Kidney glomerular epithelial cell (primary cell): Measurements from ENCODE around the gene KRT2.
"Not testable (repeated sequence)": the region's sequence is repeated elsewhere in the genome, so short reads cannot be mapped to it uniquely, and the experiment has no call there.

Experiments
- DNase-seq: peaks from one replicate; lab custom pipeline; 2025; lab: John Stamatoyannopoulos, UW

Gene KRT2

DNA sequence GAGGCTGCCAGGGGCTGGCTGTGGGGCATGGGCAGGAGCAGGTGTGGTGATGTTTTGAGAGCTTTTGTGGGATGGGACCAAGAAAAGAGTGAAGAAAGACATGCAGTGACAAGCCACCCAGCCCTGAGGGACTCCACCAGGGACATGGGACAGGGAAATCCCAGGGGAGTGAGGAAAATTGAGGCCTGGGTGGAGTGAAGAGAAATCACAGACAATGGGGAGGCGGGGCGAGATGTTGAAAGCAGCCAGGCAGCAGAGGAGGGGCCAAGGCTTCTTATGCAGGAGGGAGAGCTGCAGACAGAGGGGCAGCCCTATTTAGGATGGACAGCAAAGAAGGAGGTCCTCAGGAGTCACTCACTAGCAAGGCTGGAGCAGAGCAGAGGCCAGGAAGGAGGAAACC lies 32.4 kb upstream of the KRT2 start:
- no peak for DNase-seq

- DNase-seq = no peak
Observed at GRCh38 chr12:52683575-52684300, 31.7 kb upstream of the KRT2 start.

DNA sequence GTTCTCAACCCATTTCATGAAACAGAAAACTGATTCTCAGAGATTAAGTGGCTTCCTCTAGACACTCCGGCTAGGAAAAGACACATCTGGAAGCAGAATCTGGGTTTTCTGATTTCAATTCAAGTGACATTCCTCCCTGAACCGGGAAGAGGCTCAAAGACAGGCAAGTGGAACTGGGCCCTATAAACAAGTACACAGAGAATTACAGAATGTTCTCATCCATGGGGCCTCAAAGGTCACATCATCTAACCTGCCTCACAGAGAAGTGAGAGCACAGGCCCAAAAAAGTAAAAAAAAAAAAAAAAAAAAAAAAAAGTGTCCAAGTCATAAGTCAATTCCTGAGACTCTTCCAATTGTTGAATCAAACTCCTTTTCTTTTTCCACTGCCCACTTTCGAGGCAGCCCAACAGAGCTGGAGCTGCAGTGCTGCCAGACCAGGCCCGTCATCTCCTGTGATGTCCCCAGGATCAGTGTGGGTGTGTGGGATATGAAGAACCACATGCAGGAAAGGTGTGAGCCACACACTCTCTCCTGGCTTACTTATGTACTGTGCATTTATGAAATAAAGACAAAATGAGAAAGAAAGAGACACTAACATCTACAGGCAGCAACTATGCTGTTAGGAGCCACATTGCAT lies 31.0 kb upstream of the KRT2 start:
- no peak for DNase-seq

DNA sequence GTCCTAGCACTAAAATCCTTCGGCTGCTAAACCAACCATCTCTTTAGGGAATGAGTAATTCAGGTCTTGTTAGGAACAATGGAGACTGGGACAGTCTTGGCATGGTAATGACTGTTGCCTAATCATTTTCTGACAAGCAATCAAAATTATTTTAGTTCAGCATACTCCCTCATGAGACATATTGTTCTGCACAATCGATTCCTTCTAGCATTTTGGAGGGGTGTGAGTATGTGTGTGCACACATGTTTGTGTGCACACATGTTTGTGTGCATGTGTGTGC lies 30.3 kb upstream of the KRT2 start:
- DNase-seq = no peak

GRCh38 chr12:52681526-52682380 lies 29.7 kb upstream of the KRT2 start:
- no peak for DNase-seq

- no peak for DNase-seq
Observed at GRCh38 chr12:52680363-52680762, 28.4 kb upstream of the KRT2 start, which contains the start of gene KRT1. Gene KRT1 (minus strand): TSS chr12:52680407. CDS start chr12:52680348, 59 bp downstream.

DNA sequence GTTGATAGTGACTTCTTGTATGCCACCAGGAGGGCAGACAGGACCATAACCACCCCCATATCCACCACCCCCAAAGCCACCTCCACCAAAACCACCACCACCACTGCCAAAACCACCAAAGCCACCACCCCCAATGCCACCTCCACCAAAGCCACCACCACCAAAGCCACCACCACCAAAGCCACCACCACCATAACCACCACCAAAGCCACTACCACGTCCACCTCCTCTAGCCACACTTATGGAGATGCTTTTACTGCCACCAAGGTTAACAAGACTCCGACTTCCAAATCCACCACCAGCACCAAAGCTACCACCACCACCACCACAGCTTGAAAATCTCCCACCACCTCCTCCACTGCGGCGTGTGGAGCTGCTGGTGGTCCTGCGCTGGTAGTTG lies 27.9 kb upstream of the KRT2 start:
- DNase-seq = no peak

GRCh38 chr12:52677671-52678070 lies 25.7 kb upstream of the KRT2 start:
- DNase-seq = no peak

DNA sequence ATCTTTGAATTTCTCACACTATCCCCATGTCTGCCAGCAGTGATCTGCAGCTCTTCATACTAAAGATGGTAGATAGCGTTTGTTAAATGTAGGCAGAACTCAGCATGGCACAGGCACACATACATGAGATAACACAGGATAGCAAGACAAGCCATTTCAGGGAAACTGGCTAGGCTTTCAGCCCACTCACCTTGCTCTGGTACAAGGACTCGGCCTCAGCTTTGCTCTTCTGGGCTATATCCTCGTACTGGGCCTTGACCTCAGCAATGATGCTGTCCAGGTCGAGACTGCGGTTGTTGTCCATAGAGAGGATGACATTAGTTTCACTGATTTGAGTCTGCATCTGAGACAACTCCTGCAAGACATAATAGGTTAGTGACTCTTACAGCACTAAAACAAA lies 25.1 kb upstream of the KRT2 start:
- DNase-seq = no peak

GRCh38 chr12:52676163-52676562 lies 24.2 kb upstream of the KRT2 start:
- DNase-seq = no peak

GRCh38 chr12:52675301-52675701 lies 23.3 kb upstream of the KRT2 start:
- no peak for DNase-seq

DNA sequence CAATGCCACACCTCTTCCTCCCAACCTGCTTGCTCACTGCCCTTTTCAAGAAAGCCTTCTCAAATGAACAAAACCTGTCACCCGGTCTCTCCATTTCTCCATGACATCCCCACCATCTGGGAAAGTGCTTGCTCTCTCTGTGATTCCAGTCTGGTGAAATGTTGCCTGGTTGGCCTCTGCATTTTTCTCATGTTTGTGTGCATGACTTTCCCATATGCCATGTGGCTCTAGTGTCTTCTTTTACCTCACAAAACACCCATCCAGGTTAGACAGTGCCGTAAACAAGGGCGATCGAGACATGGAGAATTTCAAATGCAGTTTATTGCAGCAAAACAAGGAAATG lies 22.4 kb upstream of the KRT2 start:
- no peak for DNase-seq

DNA sequence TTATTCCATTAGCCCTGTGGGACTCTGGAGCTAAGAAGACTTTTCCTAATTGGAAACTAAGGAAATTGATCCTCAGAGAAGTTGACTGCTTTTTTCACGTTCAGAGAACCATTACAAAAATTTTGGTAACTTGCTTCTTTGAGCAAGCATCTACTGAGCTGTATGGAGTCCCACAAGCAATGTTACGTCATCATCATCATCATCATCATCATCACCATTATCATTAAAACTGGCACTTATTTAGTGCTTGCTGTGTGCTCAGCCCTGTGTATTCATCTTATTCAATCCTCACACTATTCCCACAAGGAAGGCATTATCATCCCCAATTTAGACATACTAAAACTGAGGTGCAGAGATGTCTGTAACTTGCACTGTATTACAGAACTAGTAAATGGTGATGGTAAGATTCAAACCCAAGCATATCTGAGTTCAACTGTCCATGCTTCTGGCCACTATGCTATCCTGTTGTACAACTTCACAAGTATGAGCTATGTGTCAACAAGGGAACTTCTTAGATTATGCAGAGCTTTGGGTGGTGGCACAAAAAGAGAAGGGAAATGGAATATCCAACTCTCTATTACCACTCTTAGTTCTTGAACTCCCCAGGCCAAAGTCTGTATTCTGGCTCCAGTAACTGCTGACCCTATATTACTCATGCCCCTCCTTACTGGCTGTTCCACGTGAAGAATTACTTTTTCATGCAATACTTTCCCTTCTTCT lies 21.9 kb upstream of the KRT2 start:
- DNase-seq = no peak

GRCh38 chr12:52673217-52673616 lies 21.2 kb upstream of the KRT2 start:
- DNase-seq = no peak

DNA sequence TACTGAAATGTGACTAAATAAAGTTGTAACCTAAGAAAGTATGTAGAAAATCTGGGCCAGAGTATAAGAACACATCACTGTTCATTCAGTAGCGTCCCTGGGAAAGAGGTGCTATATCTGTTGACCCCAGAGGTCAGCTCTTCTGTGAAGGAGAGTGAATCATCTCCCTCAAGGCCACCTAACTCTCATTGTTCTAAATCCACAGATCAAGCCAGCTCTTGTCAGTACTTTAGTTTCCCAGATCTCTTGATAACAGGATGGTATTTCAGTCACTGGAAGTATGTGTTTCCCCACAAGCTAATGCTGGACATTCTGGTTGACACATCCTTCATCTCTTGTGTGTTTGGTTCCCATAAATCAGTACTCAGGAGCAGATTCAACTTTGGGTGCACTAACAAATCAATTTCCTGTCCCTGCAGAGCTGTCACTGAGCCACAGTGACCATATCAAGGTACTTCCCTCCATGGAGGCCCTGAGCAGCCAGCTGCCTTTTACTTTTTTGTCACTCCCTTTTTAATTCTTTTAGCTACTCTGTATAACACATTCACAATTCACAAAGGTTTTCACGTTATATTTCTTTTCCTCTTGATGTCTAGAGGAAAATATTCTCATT lies 20.4 kb upstream of the KRT2 start:
- DNase-seq = peak; percentile 8

DNA sequence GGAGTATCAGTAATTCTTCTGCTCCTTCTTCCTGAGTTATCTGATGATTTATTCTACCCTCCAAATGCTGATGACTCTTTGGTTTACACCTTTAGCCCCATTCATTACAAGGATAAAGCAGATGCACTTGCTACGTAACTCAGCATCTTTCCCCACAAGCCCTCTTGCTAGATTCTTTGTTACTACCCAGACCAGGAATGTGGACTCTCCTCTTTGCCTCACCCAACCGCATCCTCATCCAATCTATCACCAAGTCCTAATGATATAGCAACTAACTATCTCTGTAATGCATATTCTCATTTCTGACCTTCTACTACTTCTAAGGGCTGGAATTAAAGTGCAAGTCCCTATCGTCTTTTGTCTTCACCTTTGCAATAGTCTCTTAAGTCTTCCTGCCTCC lies 18.9 kb upstream of the KRT2 start:
- no peak for DNase-seq

- no peak for DNase-seq
Observed at GRCh38 chr12:52670506-52670905, 18.5 kb upstream of the KRT2 start.

DNA sequence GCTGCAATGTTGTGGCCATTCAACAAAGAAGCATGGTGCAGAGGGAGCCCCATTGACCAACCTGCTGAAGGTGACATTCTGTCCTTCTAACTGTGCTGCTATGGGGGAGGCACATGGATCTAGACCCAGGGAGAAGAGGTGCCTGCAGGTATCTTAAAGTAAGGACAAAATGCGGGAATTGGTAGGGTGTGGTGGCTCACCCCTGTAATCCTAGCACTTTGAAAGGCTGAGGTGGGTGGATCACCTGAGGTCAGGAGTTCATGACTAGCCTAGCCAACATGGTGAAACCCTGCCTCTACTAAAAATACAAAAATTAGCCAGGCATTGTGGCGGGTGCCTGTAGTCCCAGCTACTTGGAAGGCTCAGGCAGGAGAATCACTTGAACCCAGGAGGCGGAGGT lies 17.9 kb upstream of the KRT2 start:
- DNase-seq = not testable (repeated sequence)

DNA sequence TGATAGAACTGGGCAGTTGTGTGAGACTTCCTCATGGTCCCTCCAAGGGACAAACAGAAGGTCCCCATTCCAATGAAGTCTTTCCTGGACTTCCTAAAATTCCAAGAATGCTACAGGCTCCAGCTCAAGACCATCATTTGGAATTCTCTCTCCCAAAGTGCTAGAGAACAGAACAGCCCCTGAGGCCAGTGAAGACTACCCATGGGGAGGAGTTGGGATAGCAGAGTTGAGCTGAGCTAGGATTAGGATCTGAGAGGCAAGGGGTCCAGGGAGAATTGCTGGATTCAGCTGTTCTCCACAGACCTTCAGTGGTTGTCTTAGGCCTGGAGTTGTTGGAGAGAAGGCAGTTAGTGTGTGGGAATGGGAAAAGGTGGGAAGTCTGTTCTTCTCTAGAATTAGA lies 17.4 kb upstream of the KRT2 start:
- no peak for DNase-seq

DNA sequence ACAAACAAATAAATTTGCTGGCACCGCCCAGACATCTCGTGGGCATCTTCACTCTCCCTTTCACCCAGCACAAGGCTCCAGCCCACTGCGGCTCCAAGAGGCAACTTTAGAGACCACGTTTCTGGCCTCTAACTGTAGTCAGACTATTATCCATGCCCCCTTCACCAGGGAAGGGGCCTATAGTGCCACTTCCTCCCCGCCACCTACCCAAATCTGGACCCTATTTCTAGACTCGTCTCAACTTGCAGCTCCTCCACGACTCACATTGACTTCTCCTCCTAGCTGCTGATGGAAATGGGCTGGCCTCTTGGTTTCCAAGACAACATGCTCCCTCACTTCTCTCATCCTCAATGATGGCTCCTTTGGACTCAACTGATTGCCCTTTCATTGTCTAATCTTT lies 15.9 kb upstream of the KRT2 start:
- no peak for DNase-seq

DNA sequence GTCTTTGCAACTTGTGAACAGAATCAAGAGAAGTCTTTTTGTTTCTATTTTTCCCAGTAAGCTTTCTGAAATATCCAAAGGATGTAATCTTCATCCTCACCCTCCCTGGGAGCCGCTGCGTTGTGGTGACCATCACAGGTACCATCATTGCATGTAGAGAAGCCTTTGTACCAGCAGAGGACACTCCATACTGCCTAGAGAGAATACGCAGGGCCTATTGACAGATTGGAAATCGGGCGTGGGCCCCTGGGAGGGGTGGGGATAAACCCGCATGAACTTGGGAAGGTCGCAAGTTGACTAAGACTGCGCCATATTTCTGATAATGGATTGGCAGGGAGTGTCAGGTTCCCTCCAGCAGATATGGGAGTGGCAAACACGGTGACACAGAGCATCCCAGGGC lies 15.5 kb upstream of the KRT2 start:
- DNase-seq = no peak

- no peak for DNase-seq
Observed at GRCh38 chr12:52666471-52666870, 14.5 kb upstream of the KRT2 start.
